H9 (cell line): ENCODE measurements around the gene RAB7B. TPM values are rescaled to one million over a fixed set of nuclear protein-coding genes. Genes with fewer than 3 reads are reported as not detected.

Source experiments
- DNase-seq: peaks from one replicate; pipeline ENCODE4 v3.0.0-alpha.2; 2017
- H2AFZ ChIP-seq: one replicate; pipeline ENCODE4 v1.6.1; 2013; ENCODE audit warnings: mild to moderate bottlenecking, low read length, control low read depth, moderate library complexity
- H2AK5ac ChIP-seq: 2 replicates; pipeline ENCODE4 v1.6.1; 2013; ENCODE audit warnings: low read length, control low read depth, mixed read lengths; ENCODE audit not compliant: insufficient read length
- H2BK120ac ChIP-seq: one replicate; pipeline ENCODE4 v1.6.1; 2013; ENCODE audit warnings: low read depth, mild to moderate bottlenecking, low read length, control low read depth, inconsistent platforms; ENCODE audit not compliant: poor library complexity, severe bottlenecking
- H2BK12ac ChIP-seq: 2 replicates; pipeline ENCODE4 v1.6.1; 2013; ENCODE audit warnings: low read length, control low read depth, mixed read lengths, low read depth; ENCODE audit not compliant: insufficient read length
- H2BK15ac ChIP-seq: 2 replicates; pipeline ENCODE4 v1.6.1; 2013; ENCODE audit warnings: low read depth, low read length, control low read depth
- H2BK20ac ChIP-seq: one replicate; pipeline ENCODE4 v1.6.1; 2013; ENCODE audit warnings: low read depth, mild to moderate bottlenecking, low read length, control low read depth, inconsistent platforms; ENCODE audit not compliant: poor library complexity, severe bottlenecking
- H2BK5ac ChIP-seq: 2 replicates; pipeline ENCODE4 v1.6.1; 2013; ENCODE audit warnings: low read length, control low read depth, mixed read lengths; ENCODE audit not compliant: insufficient read length
- H3K14ac ChIP-seq: 2 replicates; pipeline ENCODE4 v1.6.1; 2013; ENCODE audit warnings: low read length, control low read depth; ENCODE audit not compliant: insufficient read depth
- H3K18ac ChIP-seq: 2 replicates; pipeline ENCODE4 v1.6.1; 2013; ENCODE audit warnings: low read depth, mild to moderate bottlenecking, mixed read lengths, low read length, control low read depth; ENCODE audit not compliant: insufficient read length
- H3K23ac ChIP-seq: 2 replicates; pipeline ENCODE4 v1.6.1; 2013; ENCODE audit warnings: low read length, control low read depth, mixed read lengths, low read depth; ENCODE audit not compliant: insufficient read length
- H3K23me2 ChIP-seq: 2 replicates; pipeline ENCODE4 v1.6.1; 2013; ENCODE audit warnings: low read depth, mild to moderate bottlenecking, mixed read lengths, low read length, control low read depth; ENCODE audit not compliant: insufficient read length, poor library complexity, severe bottlenecking
- H3K27ac ChIP-seq: 2 replicates; pipeline ENCODE4 v1.5.1; 2013; ENCODE audit warnings: low read length, control low read depth, mixed read lengths, low read depth; ENCODE audit not compliant: insufficient read length
- H3K27me3 ChIP-seq: 2 replicates; pipeline ENCODE4 v1.6.1; 2013; ENCODE audit warnings: low read length, control low read depth, inconsistent platforms; ENCODE audit not compliant: insufficient read depth
- H3K4ac ChIP-seq: 2 replicates; pipeline ENCODE4 v1.6.1; 2013; ENCODE audit warnings: low read depth, mild to moderate bottlenecking, control low read depth, inconsistent platforms, low read length, moderate library complexity
- H3K4me1 ChIP-seq: 2 replicates; pipeline ENCODE4 v1.6.1; 2013; ENCODE audit warnings: low read length, control low read depth, inconsistent platforms; ENCODE audit not compliant: insufficient read depth
- H3K4me2 ChIP-seq: 2 replicates; pipeline ENCODE4 v1.6.1; 2013; ENCODE audit warnings: low read length, control low read depth, mixed read lengths; ENCODE audit not compliant: insufficient read length, insufficient read depth
- H3K56ac ChIP-seq: 2 replicates; pipeline ENCODE4 v1.6.1; 2013; ENCODE audit warnings: low read depth, mild to moderate bottlenecking, mixed read lengths, low read length, control low read depth; ENCODE audit not compliant: insufficient read length
- H3K79me1 ChIP-seq: 2 replicates; pipeline ENCODE4 v1.6.1; 2013; ENCODE audit warnings: low read depth, mild to moderate bottlenecking, moderate library complexity, low read length, control low read depth, inconsistent platforms; ENCODE audit not compliant: insufficient read depth, poor library complexity, severe bottlenecking
- H3K79me2 ChIP-seq: 2 replicates; pipeline ENCODE4 v1.6.1; 2013; ENCODE audit warnings: low read length, control low read depth, inconsistent platforms; ENCODE audit not compliant: insufficient read depth
- H3K9ac ChIP-seq: 2 replicates; pipeline ENCODE4 v1.6.1; 2013; ENCODE audit warnings: low read length, control low read depth, mixed read lengths; ENCODE audit not compliant: insufficient read length; ENCODE audit errors: extremely low read depth
- H3K9me3 ChIP-seq: one replicate; pipeline ENCODE4 v1.6.1; 2013; ENCODE audit warnings: low read depth, low read length, inconsistent platforms; ENCODE audit not compliant: control insufficient read depth
- H3T11ph ChIP-seq: one replicate; pipeline ENCODE4 v1.6.1; 2013; ENCODE audit warnings: mild to moderate bottlenecking, low read length, control low read depth, inconsistent platforms
- H4K20me1 ChIP-seq: one replicate; pipeline ENCODE4 v1.6.1; 2013; ENCODE audit not compliant: control insufficient read depth, insufficient read length, insufficient read depth
- H4K5ac ChIP-seq: 2 replicates; pipeline ENCODE4 v1.6.1; 2013; ENCODE audit warnings: low read depth, mild to moderate bottlenecking, mixed read lengths, low read length, control low read depth; ENCODE audit not compliant: insufficient read length
- H4K8ac ChIP-seq: replicated peaks from 2 replicates; pipeline ENCODE4 v1.6.1; 2013; ENCODE audit warnings: low read length, control low read depth, mixed read lengths, low read depth; ENCODE audit not compliant: insufficient read length
- H4K91ac ChIP-seq: 2 replicates; pipeline ENCODE4 v1.6.1; 2013; ENCODE audit warnings: low read depth, mild to moderate bottlenecking, moderate library complexity, mixed read lengths, low read length, control low read depth; ENCODE audit not compliant: insufficient read length
- H3K27ac Mint-ChIP-seq, 3 experiments: 2 replicates in 2 of 3; 3 replicates in 1 of 3; pipeline ENCODE4 v1.8.0; 2020 to 2021; ENCODE audit warnings: mixed read lengths in 3 of 3, mild to moderate bottlenecking in 1 of 3, moderate library complexity in 1 of 3
- H3K27me3 Mint-ChIP-seq: 2 replicates; pipeline ENCODE4 v1.8.0; 2021; ENCODE audit warnings: low read depth, mild to moderate bottlenecking, moderate library complexity, mixed read lengths
- H3K36me3 Mint-ChIP-seq, 3 experiments: 2 replicates in 2 of 3; 3 replicates in 1 of 3; pipeline ENCODE4 v1.8.0; 2020 to 2021; ENCODE audit warnings: low read depth in 3 of 3, mixed read lengths in 3 of 3; ENCODE audit not compliant: insufficient read depth in 1 of 3
- H3K4me1 Mint-ChIP-seq, 2 experiments: 2 replicates each; pipeline ENCODE4 v1.8.0; 2020; ENCODE audit warnings: mixed read lengths in 2 of 2
- H3K4me3 Mint-ChIP-seq, 2 experiments: 2 replicates in 1 of 2; 3 replicates in 1 of 2; pipeline ENCODE4 v1.8.0; 2020 to 2021; ENCODE audit warnings: mild to moderate bottlenecking in 2 of 2, mixed read lengths in 2 of 2, moderate library complexity in 1 of 2
- H3K9me3 Mint-ChIP-seq, 2 experiments: 2 replicates in 1 of 2; 3 replicates in 1 of 2; pipeline ENCODE4 v1.8.0; 2020; ENCODE audit warnings: mild to moderate bottlenecking in 2 of 2, mixed read lengths in 2 of 2, moderate library complexity in 1 of 2
- CTCF ChIP-seq: fragments of 200-600 bp; sonication (generic); conservative IDR thresholded peaks from 3 replicates; pipeline ENCODE4 v1.8.0; 2021; ENCODE audit warnings: antibody characterized with exemption, mild to moderate bottlenecking
- WGBS: extraction: QIAGEN DNeasy Blood & Tissue Kit; methylation state at CpG from one replicate; pipeline ENCODE4 v1.1.7; 2013; ENCODE audit warnings: missing lambda C conversion rate, low lambda C conversion rate, mixed read lengths; ENCODE audit not compliant: insufficient read length; ENCODE audit errors: extremely low coverage; 5-methylcytosine and 5-hydroxymethylcytosine counted together
- total RNA-seq: library from RNA; stranded (reverse); gene quantifications from 2 replicates; pipeline ENCODE4 v1.2.1, GENCODE V29; 2021

RAB7B gene
- total RNA-seq, 1 experiment from 2014 or later, result 0.68 TPM

- Histone ChIP-seq H3K14ac (no peak overlapping the region), H2BK12ac (no peak overlapping the region), H3K4me2 (no peak overlapping the region), H3K79me2 (no peaks in the 10 kb centered on the region), H3K9ac (no peak overlapping the region), H4K8ac (no peak overlapping the region), H2BK120ac (no peak overlapping the region), H3K56ac (no peak overlapping the region), H3T11ph (no peak overlapping the region), H3K23me2 (no peaks in the 10 kb centered on the region), H3K9me3 (no peaks in the 10 kb centered on the region), H2BK15ac (no peak overlapping the region), H2AFZ (no peak overlapping the region), H4K91ac (no peak overlapping the region), H4K5ac (no peak overlapping the region), H3K79me1 (no peaks in the 10 kb centered on the region), H3K4ac (no peak overlapping the region), H3K27ac (no peak overlapping the region), H4K20me1 (no peaks in the 10 kb centered on the region), H3K18ac (no peak overlapping the region), H3K27me3 (no peaks in the 10 kb centered on the region), H2BK20ac (no peak overlapping the region), H3K4me1 (0 out of 2 replicates have a peak, but pooled peaks cover 6% of the 10 kb centered on the region), H3K23ac (no peak overlapping the region), H2BK5ac (no peak overlapping the region), H2AK5ac (no peak overlapping the region)
- Mint-ChIP-seq H3K4me1 (peaks cover 17 to 22% of the 10 kb centered on the region in 2 experiments), H3K9me3 (no peaks in the 10 kb centered on the region; a peak in 1 of 5 replicates), H3K27me3 (peaks cover 21% of the 10 kb centered on the region), H3K4me3 (no peak overlapping the region), H3K27ac (no peak overlapping the region), H3K36me3 (no peaks in the 10 kb centered on the region)
- no peak for TF ChIP-seq CTCF
- WGBS, result no CpG with 5 or more reads among the region's 1 CpG
- DNase-seq, result no peak
Measured at GRCh38 chr1:205949753-205950152, 53.4 kb downstream of the RAB7B start.
